T-cell (primary cell): ENCODE measurements around the gene UGT2B28. TPM values are rescaled to one million over a fixed set of nuclear protein-coding genes. Genes with fewer than 3 reads are reported as not detected.
"Not testable (repeated sequence)": the region's sequence is repeated elsewhere in the genome, so short reads cannot be mapped to it uniquely, and the experiment has no call there.

Source experiments
- ATAC-seq, 4 experiments: fragments of 200-7000 bp in 3 of 4; fragments of 150-1000 bp in 1 of 4; cut with Tn5 transposase; replicated peaks in 1 of 4; 1 replicate in 3 of 4; 2 replicates in 1 of 4; pipeline ENCODE4 v1.10.0; 2021; ENCODE audit warnings: moderate library complexity in 3 of 4, mild to moderate bottlenecking in 2 of 4, moderate number of reproducible peaks in 1 of 4
- CTCF ChIA-PET, 2 donors: fragments of 300-600 bp; sonication (Branson Sonifier 250); formaldehyde crosslinking; loops; one replicate each; lab custom pipeline; 2022; ENCODE audit warnings: antibody characterized with exemption in 2 of 2; lab: Charles Lee
- POLR2A ChIA-PET, 2 donors: fragments of 300-600 bp; sonication (Branson Sonifier 250); formaldehyde crosslinking; loops; one replicate each; lab custom pipeline; 2022; ENCODE audit warnings: antibody characterized with exemption in 2 of 2; lab: Charles Lee
- DNase-seq, 35 experiments: peaks; one replicate each; pipeline versions ENCODE4 v3.0.0 to v3.0.0-alpha.2; 2013 to 2023
- H3K27ac ChIP-seq: one replicate; pipeline ENCODE4 v1.5.1; 2013; ENCODE audit warnings: low read length
- H3K27me3 ChIP-seq, 2 experiments: replicated peaks in 1 of 2; 1 replicate in 1 of 2; 2 replicates in 1 of 2; pipeline versions ENCODE4 v1.6.1 to v1.7.0; 2013; ENCODE audit warnings: low read length in 1 of 2, mixed read lengths in 1 of 2; ENCODE audit not compliant: control insufficient read depth in 2 of 2, insufficient read depth in 2 of 2; ENCODE audit errors: extremely low read depth in 1 of 2
- H3K36me3 ChIP-seq, 2 donors: 1 replicate in 1 of 2; 2 replicates in 1 of 2; pipeline versions ENCODE4 v1.6.1 to v1.7.0; 2013; ENCODE audit warnings: low read length in 1 of 2; ENCODE audit not compliant: control insufficient read depth in 2 of 2, insufficient read depth in 1 of 2; ENCODE audit errors: extremely low read depth in 1 of 2
- H3K4me1 ChIP-seq, 2 experiments: 1 replicate in 1 of 2; 2 replicates in 1 of 2; pipeline versions ENCODE4 v1.6.1 to v1.7.0; 2013; ENCODE audit warnings: low read length in 2 of 2, mixed read lengths in 1 of 2; ENCODE audit not compliant: insufficient read depth in 2 of 2, control insufficient read depth in 1 of 2; ENCODE audit errors: extremely low read depth in 1 of 2
- H3K4me3 ChIP-seq, 2 donors: 1 replicate in 1 of 2; 2 replicates in 1 of 2; pipeline versions ENCODE4 v1.5.1 to v1.7.0; 2013; ENCODE audit warnings: mild to moderate bottlenecking in 2 of 2, low read length in 1 of 2, moderate library complexity in 1 of 2; ENCODE audit not compliant: control insufficient read depth in 1 of 2; ENCODE audit errors: extremely low read depth in 1 of 2
- H3K9me3 ChIP-seq: 2 replicates; pipeline ENCODE4 v1.7.0; 2013
- H3K27ac Mint-ChIP-seq, 2 donors: one replicate each; pipeline ENCODE4 v1.8.0; 2020 to 2021; ENCODE audit warnings: mild to moderate bottlenecking in 2 of 2, mixed read lengths in 2 of 2
- H3K27me3 Mint-ChIP-seq, 2 donors: one replicate each; pipeline ENCODE4 v1.8.0; 2021 to 2022; ENCODE audit warnings: mixed read lengths in 2 of 2
- H3K36me3 Mint-ChIP-seq: one replicate; pipeline ENCODE4 v1.8.0; 2021; ENCODE audit warnings: mixed read lengths
- H3K4me1 Mint-ChIP-seq, 3 donors: one replicate each; pipeline ENCODE4 v1.8.0; 2020 to 2022; ENCODE audit warnings: mixed read lengths in 3 of 3, mild to moderate bottlenecking in 1 of 3
- H3K4me3 Mint-ChIP-seq, 3 donors: one replicate each; pipeline ENCODE4 v1.8.0; 2020 to 2022; ENCODE audit warnings: mild to moderate bottlenecking in 3 of 3, mixed read lengths in 3 of 3, moderate library complexity in 3 of 3
- H3K9me3 Mint-ChIP-seq, 3 donors: one replicate each; pipeline ENCODE4 v1.8.0; 2020 to 2022; ENCODE audit warnings: mixed read lengths in 3 of 3
- WGBS: methylation state at CpG from one replicate; pipeline ENCODE4 v1.1.5; 2013; ENCODE audit warnings: missing lambda C conversion rate; ENCODE audit not compliant: insufficient coverage; 5-methylcytosine and 5-hydroxymethylcytosine counted together
- total RNA-seq, 35 experiments: library from RNA in 6 of 35; stranded (reverse) in 6 of 35; fragments of 120-200 nt in 1 of 35; gene quantifications; one replicate each; pipeline versions ENCODE4 v1.2.1 to v1.2.4 and lab custom pipeline; 2013 to 2026

Gene UGT2B28
- total RNA-seq, 5 donors from 2014 or later (not counting 1 experiment from before 2014, with no cell fraction given): not detected

GRCh38 chr4:69331304-69331703 lies 51.0 kb downstream of the UGT2B28 start:
- H3K36me3 ChIP-seq, H3K27ac ChIP-seq, ATAC-seq, POLR2A ChIA-PET, H3K4me1 ChIP-seq, H3K9me3 ChIP-seq, H3K36me3 Mint-ChIP-seq, DNase-seq, H3K27ac Mint-ChIP-seq, H3K4me3 ChIP-seq, CTCF ChIA-PET, H3K27me3 ChIP-seq, H3K27me3 Mint-ChIP-seq, H3K4me1 Mint-ChIP-seq, H3K4me3 Mint-ChIP-seq: not testable (repeated sequence)
- 100% methylated on average over 1 of the region's 2 CpGs for WGBS
- H3K9me3 Mint-ChIP-seq: peaks cover 0 to 13% (median 0%) of the 10 kb centered on the region in 3 donors

- H3K9me3 ChIP-seq, H3K27me3 Mint-ChIP-seq: not testable (repeated sequence)
Observed at GRCh38 chr4:69335485-69335884, 55.2 kb downstream of the UGT2B28 start.

GRCh38 chr4:69343114-69343513 lies 62.8 kb downstream of the UGT2B28 start:
- H3K4me1 Mint-ChIP-seq, H3K36me3 ChIP-seq, H3K4me3 Mint-ChIP-seq, H3K9me3 ChIP-seq, H3K27ac ChIP-seq, H3K27me3 Mint-ChIP-seq, H3K27ac Mint-ChIP-seq, H3K9me3 Mint-ChIP-seq, H3K36me3 Mint-ChIP-seq, H3K4me1 ChIP-seq, CTCF ChIA-PET, ATAC-seq, H3K4me3 ChIP-seq, H3K27me3 ChIP-seq, DNase-seq: not testable (repeated sequence)
- no CpG with 5 or more reads among the region's 2 CpGs for WGBS
- POLR2A ChIA-PET: interaction anchor here in 1 of 2 donors (0.7 kb wide), 1 partner anchor 97 kb away, joined by 3 read pairs; no protein-coding TSS in a partner anchor

More at GRCh38 chr4:69335485-69335884, 55.2 kb downstream of the UGT2B28 start:
- H3K36me3 ChIP-seq, H3K4me3 Mint-ChIP-seq, CTCF ChIA-PET, H3K27me3 ChIP-seq, H3K36me3 Mint-ChIP-seq, ATAC-seq, DNase-seq, POLR2A ChIA-PET, H3K4me3 ChIP-seq, H3K4me1 ChIP-seq, H3K27ac ChIP-seq, H3K4me1 Mint-ChIP-seq, H3K27ac Mint-ChIP-seq: not testable (repeated sequence)
- peaks cover 0 to 13% (median 0%) of the 10 kb centered on the region in 3 donors for H3K9me3 Mint-ChIP-seq

GRCh38 chr4:69343558-69344420 lies 63.5 kb downstream of the UGT2B28 start:
- H3K4me3 Mint-ChIP-seq, ATAC-seq, H3K9me3 Mint-ChIP-seq, H3K4me1 Mint-ChIP-seq, H3K4me1 ChIP-seq, DNase-seq, H3K27me3 Mint-ChIP-seq, H3K36me3 ChIP-seq, H3K4me3 ChIP-seq, H3K27ac Mint-ChIP-seq, CTCF ChIA-PET, H3K9me3 ChIP-seq, H3K36me3 Mint-ChIP-seq, H3K27me3 ChIP-seq, H3K27ac ChIP-seq: not testable (repeated sequence)
- POLR2A ChIA-PET: interaction anchor here in 1 of 2 donors (0.7 kb wide), 1 partner anchor 96 kb away, joined by 3 read pairs; no protein-coding TSS in a partner anchor
- 100% methylated on average over 1 of the region's 8 CpGs for WGBS

Other genes with a start within 250 kb of the UGT2B28 start
- gene UGT2B7, start 184.0 kb upstream of the UGT2B28 start, total RNA-seq: under 1 TPM in 1 of 5 donors, not detected in 4; 0.23 TPM
- gene UGT2B11, start 65.7 kb upstream of the UGT2B28 start, total RNA-seq: not detected
- under 1 TPM in 3 of 5 donors, not detected in 2; 0.20 to 0.33 (median 0.28) TPM for gene UGT2B4, start 215.4 kb downstream of the UGT2B28 start, total RNA-seq